ENCODE measurements around the gene FETUB. TPM values are rescaled to one million over a fixed set of nuclear protein-coding genes. Genes with fewer than 3 reads are reported as not detected.

The FETUB gene
- polyA plus RNA-seq, 3 donors: not detected

- Mint-ChIP-seq H3K27me3 (ENCODE audit: low read depth in 3 of 3) (peaks cover 0 to 12% (median 4%) of the 10 kb centered on the region in 3 donors), H3K36me3 (no peaks in the 10 kb centered on the region)
- intact Hi-C loops (cut with micrococcal nuclease): no loop called here
Observed at GRCh38 chr3:186691676-186692075, 51.5 kb downstream of the FETUB start.

GRCh38 chr3:186693843-186694242, 53.6 kb downstream of the FETUB start:
- Histone ChIP-seq H3K9me3 (replicated peaks in 1 of 2; ENCODE audit: control insufficient read depth in 1 of 2, insufficient read depth in 1 of 2, low read length in 2 of 2) (no peaks in the 10 kb centered on the region), H3K79me2 (ENCODE audit: insufficient read depth, low read length) (no peaks in the 10 kb centered on the region), H3K4me1 (ENCODE audit: control insufficient read depth in 1 of 2, insufficient read depth in 2 of 2, low read length in 2 of 2) (no peaks in the 10 kb centered on the region), H3K4me3 (replicated peaks in 1 of 3; ENCODE audit: low read depth in 2 of 3, low read length in 3 of 3) (no peak overlapping the region), H2AFZ (ENCODE audit: insufficient read depth, low read depth, low read length, poor library complexity, severe bottlenecking) (no peak overlapping the region), H4K20me1 (ENCODE audit: insufficient read depth, low read length) (no peaks in the 10 kb centered on the region), H3K9ac (ENCODE audit: insufficient read depth, low read length, poor library complexity, severe bottlenecking) (no peak overlapping the region), H3K36me3 (replicated peaks in 1 of 2; ENCODE audit: control insufficient read depth in 1 of 2, insufficient read depth in 2 of 2, low read length in 2 of 2) (no peaks in the 10 kb centered on the region), H3K4me2 (replicated peaks; ENCODE audit: extremely low read depth, low read length, poor library complexity, severe bottlenecking) (no peak overlapping the region), H3K27ac (ENCODE audit: low read depth in 1 of 2, low read length in 2 of 2) (no peak overlapping the region), H3K27me3 (ENCODE audit: control insufficient read depth in 2 of 2, insufficient read depth in 2 of 2, low read length in 2 of 2) (peaks cover 0 to 2% of the 10 kb centered on the region in 2 donors)
- Mint-ChIP-seq H3K27ac (no peak overlapping the region), H3K9me3 (no peaks in the 10 kb centered on the region), H3K4me1 (no peaks in the 10 kb centered on the region), H3K27me3 (ENCODE audit: low read depth in 3 of 3) (peaks cover 0 to 11% (median 4%) of the 10 kb centered on the region in 3 donors), H3K4me3 (no peak overlapping the region), H3K36me3 (no peaks in the 10 kb centered on the region)
- no peak for TF ChIP-seq CTCF (IDR thresholded peaks at IDR 0.05)
- intact Hi-C loops (cut with micrococcal nuclease): no loop called here
- DNase-seq: no peak
- WGBS (ENCODE audit: insufficient coverage): no CpG with 5 or more reads among the region's 3 CpGs

More at GRCh38 chr3:186691676-186692075, 51.5 kb downstream of the FETUB start:
- Histone ChIP-seq H3K9me3 (replicated peaks in 1 of 2; ENCODE audit: control insufficient read depth in 1 of 2, insufficient read depth in 1 of 2, low read length in 2 of 2) (no peaks in the 10 kb centered on the region), H3K9ac (ENCODE audit: insufficient read depth, low read length, poor library complexity, severe bottlenecking) (no peak overlapping the region), H2AFZ (ENCODE audit: insufficient read depth, low read depth, low read length, poor library complexity, severe bottlenecking) (no peak overlapping the region), H3K4me3 (replicated peaks in 1 of 3; ENCODE audit: low read depth in 2 of 3, low read length in 3 of 3) (no peak overlapping the region), H3K4me2 (replicated peaks; ENCODE audit: extremely low read depth, low read length, poor library complexity, severe bottlenecking) (no peak overlapping the region), H3K36me3 (replicated peaks in 1 of 2; ENCODE audit: control insufficient read depth in 1 of 2, insufficient read depth in 2 of 2, low read length in 2 of 2) (no peaks in the 10 kb centered on the region), H3K27me3 (ENCODE audit: control insufficient read depth in 2 of 2, insufficient read depth in 2 of 2, low read length in 2 of 2) (peaks cover 0 to 2% of the 10 kb centered on the region in 2 donors), H3K79me2 (ENCODE audit: insufficient read depth, low read length) (no peaks in the 10 kb centered on the region), H3K27ac (ENCODE audit: low read depth in 1 of 2, low read length in 2 of 2) (no peak overlapping the region), H4K20me1 (ENCODE audit: insufficient read depth, low read length) (no peaks in the 10 kb centered on the region), H3K4me1 (ENCODE audit: control insufficient read depth in 1 of 2, insufficient read depth in 2 of 2, low read length in 2 of 2) (no peaks in the 10 kb centered on the region)
- Mint-ChIP-seq H3K9me3 (peaks cover 0 to 11% (median 0%) of the 10 kb centered on the region in 7 donors), H3K4me3 (no peak overlapping the region), H3K4me1 (no peaks in the 10 kb centered on the region), H3K27ac (no peak overlapping the region)
- TF ChIP-seq CTCF (IDR thresholded peaks at IDR 0.05): no peak
- DNase-seq: no peak
- WGBS (ENCODE audit: insufficient coverage): 100% methylated on average over 7 of the region's 7 CpGs

Measured in CD14-positive monocyte (primary cell).